ENCODE results near the gene ODF2.
"Not testable (repeated sequence)": the region's sequence is repeated elsewhere in the genome, so short reads cannot be mapped to it uniquely, and the experiment has no call there.

The ODF2 gene

GRCh38 chr9:128455849-128456612 lies at the start of gene ODF2:
ODF2 (plus strand) TSS chr9:128456006; CDS start chr9:128456092, 86 bp downstream.
- peak; percentile 98 for DNase-seq

- DNase-seq: no peak
These were observed 48.9 kb upstream of the ODF2 start for GRCh38 chr9:128406848-128407391.

- no peak for DNase-seq
These were observed 46.8 kb upstream of the ODF2 start for GRCh38 chr9:128408963-128409431.

- DNase-seq: no peak
These were observed 46.4 kb upstream of the ODF2 start for GRCh38 chr9:128409450-128409849.

GRCh38 chr9:128409978-128410377 lies 45.8 kb upstream of the ODF2 start:
- DNase-seq: no peak

GRCh38 chr9:128411364-128412119 lies 44.3 kb upstream of the ODF2 start:
- no peak for DNase-seq

- peak; percentile 33 for DNase-seq
These were observed 43.6 kb upstream of the ODF2 start for GRCh38 chr9:128412120-128412790.

GRCh38 chr9:128413728-128414127 lies 42.1 kb upstream of the ODF2 start:
- DNase-seq: not testable (repeated sequence)

- DNase-seq: no peak
These were observed 41.3 kb upstream of the ODF2 start for GRCh38 chr9:128414461-128414860.

GRCh38 chr9:128415281-128415680 lies 40.5 kb upstream of the ODF2 start:
- DNase-seq: no peak

GRCh38 chr9:128416014-128416413 lies 39.8 kb upstream of the ODF2 start:
- DNase-seq: no peak

- DNase-seq: no peak
These were observed 39.3 kb upstream of the ODF2 start for GRCh38 chr9:128416432-128417019.

- no peak for DNase-seq
These were observed 36.5 kb upstream of the ODF2 start for GRCh38 chr9:128419061-128419925.

GRCh38 chr9:128420060-128420650 lies 35.7 kb upstream of the ODF2 start:
- DNase-seq: peak; percentile 56

GRCh38 chr9:128420651-128421481 lies 34.9 kb upstream of the ODF2 start, which contains the start of gene CERCAM:
CERCAM (plus strand) TSS chr9:128420857; CDS start chr9:128420878, 21 bp downstream.
- DNase-seq: peak; percentile 20

GRCh38 chr9:128421482-128421996 lies 34.3 kb upstream of the ODF2 start:
- DNase-seq: no peak

GRCh38 chr9:128422022-128422782 lies 33.6 kb upstream of the ODF2 start:
- DNase-seq: not testable (repeated sequence)

- DNase-seq: no peak
These were observed 33.0 kb upstream of the ODF2 start for GRCh38 chr9:128422783-128423150.

GRCh38 chr9:128423356-128423755 lies 32.5 kb upstream of the ODF2 start:
- DNase-seq: not testable (repeated sequence)
